ENCODE data around the gene MCOLN3.
"Not testable (repeated sequence)": the region's sequence is repeated elsewhere in the genome, so short reads cannot be mapped to it uniquely, and the experiment has no call there.

Gene MCOLN3

DNA sequence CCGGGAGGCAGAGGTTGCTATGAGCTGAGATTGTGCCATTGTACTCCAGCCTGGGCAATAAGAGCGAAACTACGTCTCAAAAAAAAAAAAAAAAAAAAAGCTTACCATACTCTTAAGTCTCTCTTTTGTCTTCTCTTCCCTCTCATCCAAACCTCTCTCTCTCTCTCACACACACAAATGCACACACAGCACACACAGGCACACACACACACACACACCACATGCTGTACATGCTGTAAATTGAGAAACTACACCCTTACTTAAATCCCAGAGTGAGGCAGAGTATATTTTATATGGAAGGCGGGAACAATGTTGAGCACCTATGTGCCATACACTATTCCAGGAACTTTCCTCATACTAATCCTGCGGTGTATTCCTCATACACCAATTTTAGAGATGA, 6.5 kb downstream of the MCOLN3 start:
- no peak overlapping the region for H3K27ac ChIP-seq (ENCODE audit: low read depth, low read length)
- no peaks in the 10 kb centered on the region for H3K27me3 ChIP-seq (ENCODE audit: control insufficient read depth, insufficient read depth, low read length)
- no peaks in the 10 kb centered on the region for H3K4me1 ChIP-seq (ENCODE audit: control insufficient read depth, insufficient read depth, low read length)
- H3K36me3 ChIP-seq (ENCODE audit: control insufficient read depth, insufficient read depth, low read length), result no peaks in the 10 kb centered on the region
- no peak overlapping the region for H3K9ac ChIP-seq (ENCODE audit: low read length)
- no peak overlapping the region for H3K4me3 ChIP-seq (ENCODE audit: low read length)

DNA sequence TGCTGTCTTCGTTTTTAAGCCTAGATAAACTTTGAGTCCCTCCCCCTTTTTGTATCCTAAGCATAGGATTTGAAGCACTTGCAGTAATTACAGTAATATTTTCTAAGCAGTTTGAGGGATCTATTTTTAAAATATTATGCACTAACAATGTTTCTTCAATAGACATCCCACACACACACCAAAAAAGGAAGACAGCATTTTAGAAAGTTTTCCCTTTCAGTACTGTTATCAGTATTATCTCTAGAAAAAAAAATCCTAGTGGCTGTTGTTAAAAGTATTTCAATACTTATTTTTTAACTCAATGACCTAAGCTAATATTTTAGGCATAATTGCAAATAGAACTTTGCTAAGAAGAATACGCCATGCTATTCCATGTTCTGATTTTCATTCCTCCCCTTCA, 15.1 kb downstream of the MCOLN3 start:
- Histone ChIP-seq H3K4me1 (ENCODE audit: control insufficient read depth, insufficient read depth, low read length) (no peaks in the 10 kb centered on the region), H3K27me3 (ENCODE audit: control insufficient read depth, insufficient read depth, low read length) (no peaks in the 10 kb centered on the region), H3K9ac (ENCODE audit: low read length) (no peak overlapping the region), H3K27ac (ENCODE audit: low read depth, low read length) (no peak overlapping the region), H3K36me3 (ENCODE audit: control insufficient read depth, insufficient read depth, low read length) (no peaks in the 10 kb centered on the region), H3K4me3 (ENCODE audit: low read length) (no peak overlapping the region)

- H3K4me3 ChIP-seq (ENCODE audit: low read length), result no peak overlapping the region
- H3K27me3 ChIP-seq (ENCODE audit: control insufficient read depth, insufficient read depth, low read length), result no peaks in the 10 kb centered on the region
- H3K9ac ChIP-seq (ENCODE audit: low read length), result no peak overlapping the region
- H3K4me1 ChIP-seq (ENCODE audit: control insufficient read depth, insufficient read depth, low read length), result no peaks in the 10 kb centered on the region
- no peaks in the 10 kb centered on the region for H3K36me3 ChIP-seq (ENCODE audit: control insufficient read depth, insufficient read depth, low read length)
- H3K27ac ChIP-seq (ENCODE audit: low read depth, low read length), result no peak overlapping the region
Observed at GRCh38 chr1:85030536-85030935, 17.8 kb downstream of the MCOLN3 start.

GRCh38 chr1:85028151-85028550, 20.1 kb downstream of the MCOLN3 start:
- Histone ChIP-seq H3K9ac (ENCODE audit: low read length) (no peak overlapping the region), H3K4me1 (ENCODE audit: control insufficient read depth, insufficient read depth, low read length) (no peaks in the 10 kb centered on the region), H3K27me3 (ENCODE audit: control insufficient read depth, insufficient read depth, low read length) (no peaks in the 10 kb centered on the region), H3K4me3 (ENCODE audit: low read length) (no peak overlapping the region), H3K27ac (ENCODE audit: low read depth, low read length) (no peak overlapping the region), H3K36me3 (ENCODE audit: control insufficient read depth, insufficient read depth, low read length) (no peaks in the 10 kb centered on the region)

GRCh38 chr1:85027242-85027983, 20.9 kb downstream of the MCOLN3 start:
- H3K4me1 ChIP-seq (ENCODE audit: control insufficient read depth, insufficient read depth, low read length), result no peaks in the 10 kb centered on the region
- no peaks in the 10 kb centered on the region for H3K27me3 ChIP-seq (ENCODE audit: control insufficient read depth, insufficient read depth, low read length)
- no peak overlapping the region for H3K27ac ChIP-seq (ENCODE audit: low read depth, low read length)
- H3K36me3 ChIP-seq (ENCODE audit: control insufficient read depth, insufficient read depth, low read length), result no peaks in the 10 kb centered on the region
- H3K9ac ChIP-seq (ENCODE audit: low read length), result no peak overlapping the region
- H3K4me3 ChIP-seq (ENCODE audit: low read length), result no peak overlapping the region

GRCh38 chr1:85025940-85026339, 22.4 kb downstream of the MCOLN3 start:
- Histone ChIP-seq H3K36me3 (ENCODE audit: control insufficient read depth, insufficient read depth, low read length) (no peaks in the 10 kb centered on the region), H3K27ac (ENCODE audit: low read depth, low read length) (no peak overlapping the region), H3K4me1 (ENCODE audit: control insufficient read depth, insufficient read depth, low read length) (no peaks in the 10 kb centered on the region), H3K27me3 (ENCODE audit: control insufficient read depth, insufficient read depth, low read length) (no peaks in the 10 kb centered on the region), H3K9ac (ENCODE audit: low read length) (no peak overlapping the region), H3K4me3 (ENCODE audit: low read length) (no peak overlapping the region)

DNA sequence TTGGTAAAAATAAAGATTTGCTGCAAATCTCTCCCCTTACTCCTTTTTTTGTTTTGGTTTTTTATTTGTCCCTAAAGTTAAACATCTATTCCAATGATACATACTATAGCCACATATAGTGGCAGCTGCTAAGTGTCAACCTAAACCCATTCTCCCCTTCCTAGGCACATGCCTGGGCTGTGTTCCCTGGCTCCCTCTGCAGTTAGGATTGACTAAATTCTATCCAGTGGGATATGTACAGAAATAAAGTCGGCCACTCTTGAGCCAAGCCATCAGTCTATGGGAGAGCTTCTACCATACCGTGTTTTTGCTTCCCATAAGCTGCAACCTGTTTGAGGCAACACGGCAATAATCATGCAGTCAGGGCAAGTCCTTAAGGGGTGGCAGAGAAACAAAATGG, 23.6 kb downstream of the MCOLN3 start:
- Histone ChIP-seq H3K4me3 (ENCODE audit: low read length) (no peak overlapping the region), H3K36me3 (ENCODE audit: control insufficient read depth, insufficient read depth, low read length) (no peaks in the 10 kb centered on the region), H3K4me1 (ENCODE audit: control insufficient read depth, insufficient read depth, low read length) (no peaks in the 10 kb centered on the region), H3K9ac (ENCODE audit: low read length) (no peak overlapping the region), H3K27ac (ENCODE audit: low read depth, low read length) (no peak overlapping the region), H3K27me3 (ENCODE audit: control insufficient read depth, insufficient read depth, low read length) (no peaks in the 10 kb centered on the region)

DNA sequence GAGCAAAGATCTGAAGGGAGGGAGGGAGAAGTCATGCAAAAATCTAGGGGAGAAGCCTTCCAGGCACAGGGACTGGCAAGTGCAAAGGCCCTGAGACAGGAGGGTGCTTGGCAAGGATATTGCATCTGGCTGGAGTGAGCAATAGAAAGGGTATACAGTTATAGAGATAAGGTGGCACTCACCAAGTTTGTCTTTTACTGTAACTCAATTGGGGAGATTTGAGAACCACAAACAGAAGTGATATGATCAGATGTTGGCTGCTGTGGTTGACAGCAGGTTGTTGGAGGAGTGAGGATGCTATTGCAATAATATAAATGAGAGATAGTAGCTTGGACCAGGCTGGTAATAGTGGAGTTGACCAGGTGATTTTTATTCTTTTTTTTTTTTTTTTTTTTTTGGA, 25.6 kb downstream of the MCOLN3 start:
- Histone ChIP-seq H3K27ac (ENCODE audit: low read depth, low read length) (no peak overlapping the region), H3K36me3 (ENCODE audit: control insufficient read depth, insufficient read depth, low read length) (no peaks in the 10 kb centered on the region), H3K4me3 (ENCODE audit: low read length) (no peak overlapping the region), H3K9ac (ENCODE audit: low read length) (no peak overlapping the region), H3K4me1 (ENCODE audit: control insufficient read depth, insufficient read depth, low read length) (no peaks in the 10 kb centered on the region), H3K27me3 (ENCODE audit: control insufficient read depth, insufficient read depth, low read length) (no peaks in the 10 kb centered on the region)

DNA sequence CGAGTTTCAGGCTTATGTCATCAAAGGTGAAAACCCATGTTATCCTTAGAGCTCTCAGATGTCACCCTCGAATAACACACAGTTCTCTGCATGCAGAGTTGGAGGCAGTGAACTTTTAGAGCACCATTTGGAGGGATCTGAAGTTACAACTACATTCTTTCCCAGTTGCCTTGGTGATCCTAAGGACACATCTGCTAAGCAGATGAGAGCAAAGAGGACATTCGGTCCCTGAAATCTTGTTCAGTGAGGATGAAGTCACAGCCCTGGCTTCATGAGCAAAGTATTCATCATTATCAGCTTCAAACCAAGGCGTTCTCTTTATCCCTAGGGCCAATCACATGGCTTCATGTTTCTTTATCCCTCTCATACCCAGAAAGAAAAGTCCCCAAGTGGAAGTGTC, 28.3 kb downstream of the MCOLN3 start:
- no peak overlapping the region for H3K27ac ChIP-seq (ENCODE audit: low read depth, low read length)
- no peaks in the 10 kb centered on the region for H3K4me1 ChIP-seq (ENCODE audit: control insufficient read depth, insufficient read depth, low read length)
- no peak overlapping the region for H3K4me3 ChIP-seq (ENCODE audit: low read length)
- H3K36me3 ChIP-seq (ENCODE audit: control insufficient read depth, insufficient read depth, low read length), result no peaks in the 10 kb centered on the region
- no peaks in the 10 kb centered on the region for H3K27me3 ChIP-seq (ENCODE audit: control insufficient read depth, insufficient read depth, low read length)
- H3K9ac ChIP-seq (ENCODE audit: low read length), result no peak overlapping the region

DNA sequence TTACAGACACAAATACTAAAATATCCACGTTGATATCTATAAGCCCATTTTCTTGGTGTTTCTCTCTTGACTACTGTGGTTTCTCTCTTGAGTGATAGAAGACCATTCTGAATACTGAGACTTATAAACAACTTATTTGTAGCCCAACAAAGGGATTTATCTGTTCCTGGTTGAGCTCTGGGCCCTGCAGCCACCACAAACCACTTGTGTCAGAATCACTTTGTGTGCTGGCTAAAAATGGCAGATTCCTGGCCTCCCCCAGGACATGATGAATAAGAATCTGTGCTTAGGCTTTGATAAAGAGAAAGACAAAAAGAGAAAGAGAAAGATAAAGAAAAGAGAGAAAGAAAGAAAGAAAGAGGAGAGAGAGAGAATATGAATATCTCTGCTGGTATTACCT, 32.5 kb downstream of the MCOLN3 start:
- H3K27me3 ChIP-seq (ENCODE audit: control insufficient read depth, insufficient read depth, low read length), result no peaks in the 10 kb centered on the region
- H3K4me3 ChIP-seq (ENCODE audit: low read length), result no peak overlapping the region
- no peaks in the 10 kb centered on the region for H3K36me3 ChIP-seq (ENCODE audit: control insufficient read depth, insufficient read depth, low read length)
- no peaks in the 10 kb centered on the region for H3K4me1 ChIP-seq (ENCODE audit: control insufficient read depth, insufficient read depth, low read length)
- no peak overlapping the region for H3K27ac ChIP-seq (ENCODE audit: low read depth, low read length)
- H3K9ac ChIP-seq (ENCODE audit: low read length), result no peak overlapping the region

DNA sequence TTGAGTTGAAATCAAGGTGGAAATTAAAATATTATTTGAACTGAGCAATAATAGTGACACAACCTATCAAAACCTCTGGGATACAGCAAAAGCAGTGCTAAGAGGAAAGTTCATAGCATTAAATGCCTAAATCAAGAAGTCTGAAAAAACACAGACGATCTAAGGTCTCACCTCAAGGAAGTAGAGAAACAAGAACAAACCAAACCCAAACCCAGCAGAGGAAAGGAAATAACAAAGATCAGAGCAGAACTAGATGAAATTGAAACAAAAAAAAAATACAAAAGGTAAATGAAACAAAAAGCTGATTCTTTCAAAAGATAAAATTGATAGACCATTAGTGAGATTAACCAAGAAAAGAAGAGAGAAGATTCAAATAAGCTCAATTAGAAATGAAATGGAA, 42.7 kb downstream of the MCOLN3 start:
- H3K4me3 ChIP-seq (ENCODE audit: low read length); H3K9ac ChIP-seq (ENCODE audit: low read length): not testable (repeated sequence)

GRCh38 chr1:85001742-85002141, 46.6 kb downstream of the MCOLN3 start:
- Histone ChIP-seq H3K27me3 (ENCODE audit: control insufficient read depth, insufficient read depth, low read length) (peaks cover 3% of the 10 kb centered on the region), H3K36me3 (ENCODE audit: control insufficient read depth, insufficient read depth, low read length) (no peaks in the 10 kb centered on the region), H3K4me3 (ENCODE audit: low read length) (no peak overlapping the region), H3K9ac (ENCODE audit: low read length) (no peak overlapping the region), H3K4me1 (ENCODE audit: control insufficient read depth, insufficient read depth, low read length) (peaks cover 4% of the 10 kb centered on the region), H3K27ac (ENCODE audit: low read depth, low read length) (no peak overlapping the region)

More for the DNA sequence above, 42.7 kb downstream of the MCOLN3 start:
- not testable (repeated sequence) for H3K36me3 ChIP-seq (ENCODE audit: control insufficient read depth, insufficient read depth, low read length); H3K27ac ChIP-seq (ENCODE audit: low read depth, low read length); H3K27me3 ChIP-seq (ENCODE audit: control insufficient read depth, insufficient read depth, low read length); H3K4me1 ChIP-seq (ENCODE audit: control insufficient read depth, insufficient read depth, low read length)

- Histone ChIP-seq H3K4me3 (ENCODE audit: low read length) (no peak overlapping the region), H3K27me3 (ENCODE audit: control insufficient read depth, insufficient read depth, low read length) (peaks cover 3% of the 10 kb centered on the region)
Observed at GRCh38 chr1:84998642-84999280, 49.5 kb downstream of the MCOLN3 start.

More at GRCh38 chr1:84998642-84999280, 49.5 kb downstream of the MCOLN3 start:
- Histone ChIP-seq H3K36me3 (ENCODE audit: control insufficient read depth, insufficient read depth, low read length) (no peaks in the 10 kb centered on the region), H3K4me1 (ENCODE audit: control insufficient read depth, insufficient read depth, low read length) (peaks cover 4% of the 10 kb centered on the region), H3K9ac (ENCODE audit: low read length) (no peak overlapping the region), H3K27ac (ENCODE audit: low read depth, low read length) (no peak overlapping the region)

All from rectal smooth muscle tissue (tissue), 1 donor.